ENCODE data around the gene FNDC3B. TPM values are rescaled to one million over a fixed set of nuclear protein-coding genes. Genes with fewer than 3 reads are reported as not detected.

FNDC3B gene
- total and polyA plus RNA-seq, 2 donors (not counting 1 experiment from before 2014, with no cell fraction given), result 1.2 to 9.2 TPM

DNA sequence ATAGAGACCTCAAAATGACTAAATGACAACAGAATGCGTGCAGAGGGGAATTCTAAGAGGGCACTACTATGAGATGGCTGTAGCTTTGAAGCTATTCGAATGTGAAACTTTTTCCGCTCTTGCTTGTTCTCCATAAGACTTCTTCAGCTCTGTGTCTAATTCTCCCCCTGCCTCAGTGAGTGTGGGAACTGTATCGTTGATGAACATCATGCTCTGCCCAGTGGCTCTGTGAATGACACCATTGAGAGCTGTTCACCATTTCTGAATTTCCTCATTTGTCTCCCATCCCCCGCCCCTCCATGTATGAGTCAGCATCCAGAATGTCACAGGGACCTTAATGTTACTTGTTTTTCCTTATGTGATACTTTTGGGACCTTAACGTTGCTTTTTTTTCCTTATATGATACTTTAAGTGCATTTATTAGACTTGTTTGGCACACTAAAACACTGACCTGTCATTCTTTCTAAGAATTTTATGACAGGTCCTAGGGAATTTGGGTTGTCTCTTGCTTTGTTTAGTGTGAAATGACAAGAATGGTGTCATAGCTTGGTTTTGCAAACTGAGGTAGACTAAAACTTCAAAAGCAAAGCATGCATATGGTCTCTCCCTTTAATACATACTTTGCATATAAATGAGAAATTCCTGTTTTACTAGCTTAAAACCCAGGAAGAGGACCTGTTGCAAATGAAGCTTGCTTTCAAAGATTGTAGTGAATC lies 99.6 kb downstream of the FNDC3B start:
- H3K4me3 ChIP-seq (ENCODE audit: control extremely low read depth in 1 of 5, extremely low read depth in 1 of 5, insufficient read depth in 1 of 5, low read depth in 2 of 5, low read length in 4 of 5), result no peak overlapping the region
- H2AFZ ChIP-seq (ENCODE audit: insufficient read depth, low read depth, low read length, poor library complexity, severe bottlenecking), result no peak overlapping the region
- DNase-seq, result no peak
- H3K9ac ChIP-seq (ENCODE audit: low read length), result no peak overlapping the region
- Mint-ChIP-seq H3K27me3 (peaks cover 33% of the 10 kb centered on the region), H3K4me3 (no peak overlapping the region), H3K9me3 (ENCODE audit: insufficient read depth) (no peaks in the 10 kb centered on the region), H3K4me1 (peaks cover 19% of the 10 kb centered on the region), H3K27ac (no peak overlapping the region)
- CTCF ChIA-PET, result no interaction called here
- 76% methylated on average over 3 of the region's 6 CpGs for WGBS (ENCODE audit: insufficient coverage)
- POLR2A ChIA-PET, result no interaction called here
- intact Hi-C loops (cut with micrococcal nuclease), result no loop called here
- no peak overlapping the region for H3K4me2 ChIP-seq (replicated peaks; ENCODE audit: low read depth, low read length, poor library complexity, severe bottlenecking)
- peaks cover 0 to 20% (median 7%) of the 10 kb centered on the region in 4 experiments for H3K27me3 ChIP-seq (replicated peaks in 1 of 4; ENCODE audit: control extremely low read depth in 1 of 4, control insufficient read depth in 3 of 4, insufficient read depth in 4 of 4, low read length in 3 of 4)
- H3K27ac ChIP-seq (ENCODE audit: low read length in 2 of 2), result no peak overlapping the region
- no peaks in the 10 kb centered on the region for H4K20me1 ChIP-seq (ENCODE audit: control insufficient read depth, insufficient read depth, low read length, poor library complexity, severe bottlenecking)
- peaks cover 10 to 16% of the 10 kb centered on the region in 2 donors for H3K4me1 ChIP-seq (ENCODE audit: control insufficient read depth in 2 of 2, insufficient read depth in 2 of 2, low read length in 2 of 2)
- TF ChIP-seq, protein P1, sequence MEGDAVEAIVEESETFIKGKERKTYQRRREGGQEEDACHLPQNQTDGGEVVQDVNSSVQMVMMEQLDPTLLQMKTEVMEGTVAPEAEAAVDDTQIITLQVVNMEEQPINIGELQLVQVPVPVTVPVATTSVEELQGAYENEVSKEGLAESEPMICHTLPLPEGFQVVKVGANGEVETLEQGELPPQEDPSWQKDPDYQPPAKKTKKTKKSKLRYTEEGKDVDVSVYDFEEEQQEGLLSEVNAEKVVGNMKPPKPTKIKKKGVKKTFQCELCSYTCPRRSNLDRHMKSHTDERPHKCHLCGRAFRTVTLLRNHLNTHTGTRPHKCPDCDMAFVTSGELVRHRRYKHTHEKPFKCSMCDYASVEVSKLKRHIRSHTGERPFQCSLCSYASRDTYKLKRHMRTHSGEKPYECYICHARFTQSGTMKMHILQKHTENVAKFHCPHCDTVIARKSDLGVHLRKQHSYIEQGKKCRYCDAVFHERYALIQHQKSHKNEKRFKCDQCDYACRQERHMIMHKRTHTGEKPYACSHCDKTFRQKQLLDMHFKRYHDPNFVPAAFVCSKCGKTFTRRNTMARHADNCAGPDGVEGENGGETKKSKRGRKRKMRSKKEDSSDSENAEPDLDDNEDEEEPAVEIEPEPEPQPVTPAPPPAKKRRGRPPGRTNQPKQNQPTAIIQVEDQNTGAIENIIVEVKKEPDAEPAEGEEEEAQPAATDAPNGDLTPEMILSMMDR (IDR thresholded peaks at IDR 0.05), result no peak
- no peak for TF ChIP-seq EZH2 (IDR thresholded peaks at IDR 0.05; ENCODE audit: borderline replicate concordance, insufficient read depth, low read depth, low read length, poor library complexity, severe bottlenecking)
- no peaks in the 10 kb centered on the region for H3K79me2 ChIP-seq (ENCODE audit: control insufficient read depth, insufficient read depth, low read length)
- no peaks in the 10 kb centered on the region for H3K36me3 ChIP-seq (replicated peaks in 1 of 2; ENCODE audit: control extremely low read depth in 1 of 2, control insufficient read depth in 1 of 2, extremely low read depth in 1 of 2, insufficient read depth in 2 of 2, low read length in 1 of 2)
- no peak for ATAC-seq (ENCODE audit: low read depth)
- no peaks in the 10 kb centered on the region for H3K9me3 ChIP-seq (ENCODE audit: control extremely low read depth in 1 of 3, control insufficient read depth in 2 of 3, insufficient read depth in 1 of 3, low read length in 2 of 3)

DNA sequence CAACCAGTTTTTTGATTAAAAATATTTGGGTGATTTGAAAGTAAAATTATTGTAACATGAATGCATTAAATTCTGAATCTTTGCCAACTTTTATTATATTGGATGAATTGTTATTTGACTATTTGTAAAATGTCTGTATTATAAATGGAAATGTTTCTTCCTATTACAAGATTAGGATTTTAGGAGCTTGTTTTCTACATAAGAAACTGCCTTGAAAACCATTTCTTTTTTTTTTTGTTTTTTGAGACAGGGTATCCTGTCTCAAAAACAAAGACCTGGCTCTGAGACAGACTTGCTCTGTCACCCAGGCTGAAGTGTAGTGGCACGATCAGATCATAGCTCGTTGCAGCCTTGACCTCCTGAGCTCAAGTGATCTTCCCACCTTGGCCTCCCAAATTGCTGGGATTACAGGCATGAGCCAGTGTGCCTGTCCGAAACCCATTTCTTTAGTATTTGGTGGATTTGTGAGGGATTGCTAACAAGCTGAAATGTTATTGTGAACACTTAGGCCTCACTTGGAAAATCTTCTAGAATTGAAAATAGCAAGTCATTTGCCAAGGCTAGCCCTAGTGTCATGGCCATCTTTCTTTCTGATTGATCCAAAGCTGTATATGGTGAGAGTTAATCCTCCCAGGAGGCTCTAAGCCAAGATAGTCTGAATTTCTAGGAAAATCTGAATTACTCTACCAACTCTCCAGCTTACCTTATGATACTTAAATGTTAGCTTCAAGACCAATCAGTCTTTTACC lies 100.3 kb downstream of the FNDC3B start:
- DNase-seq (no peak), ATAC-seq (ENCODE audit: low read depth) (no peak)
- no peak overlapping the region for H3K9ac ChIP-seq (ENCODE audit: low read length)
- no peaks in the 10 kb centered on the region for H3K9me3 ChIP-seq (ENCODE audit: control extremely low read depth in 1 of 3, control insufficient read depth in 2 of 3, insufficient read depth in 1 of 3, low read length in 2 of 3)
- H2AFZ ChIP-seq (ENCODE audit: insufficient read depth, low read depth, low read length, poor library complexity, severe bottlenecking), result no peak overlapping the region
- H3K4me3 ChIP-seq (ENCODE audit: control extremely low read depth in 1 of 5, extremely low read depth in 1 of 5, insufficient read depth in 1 of 5, low read depth in 2 of 5, low read length in 4 of 5), result no peak overlapping the region
- no peaks in the 10 kb centered on the region for H4K20me1 ChIP-seq (ENCODE audit: control insufficient read depth, insufficient read depth, low read length, poor library complexity, severe bottlenecking)
- POLR2A ChIA-PET, result no interaction called here
- intact Hi-C loops (cut with micrococcal nuclease), result no loop called here
- H3K79me2 ChIP-seq (ENCODE audit: control insufficient read depth, insufficient read depth, low read length), result no peaks in the 10 kb centered on the region
- CTCF ChIA-PET, result no interaction called here
- Mint-ChIP-seq H3K4me1 (peaks cover 15% of the 10 kb centered on the region), H3K27me3 (peaks cover 30% of the 10 kb centered on the region), H3K4me3 (no peak overlapping the region), H3K9me3 (ENCODE audit: insufficient read depth) (no peaks in the 10 kb centered on the region), H3K27ac (no peak overlapping the region)
- WGBS (ENCODE audit: insufficient coverage), result 100% methylated on average over 2 of the region's 3 CpGs
- H3K27me3 ChIP-seq (replicated peaks in 1 of 4; ENCODE audit: control extremely low read depth in 1 of 4, control insufficient read depth in 3 of 4, insufficient read depth in 4 of 4, low read length in 3 of 4), result peaks cover 0 to 20% (median 7%) of the 10 kb centered on the region in 4 experiments
- H3K4me1 ChIP-seq (ENCODE audit: control insufficient read depth in 2 of 2, insufficient read depth in 2 of 2, low read length in 2 of 2), result peaks cover 10 to 16% of the 10 kb centered on the region in 2 donors
- TF ChIP-seq, protein P1 (IDR thresholded peaks at IDR 0.05), result no peak
- TF ChIP-seq EZH2 (IDR thresholded peaks at IDR 0.05; ENCODE audit: borderline replicate concordance, insufficient read depth, low read depth, low read length, poor library complexity, severe bottlenecking), result no peak
- H3K4me2 ChIP-seq (replicated peaks; ENCODE audit: low read depth, low read length, poor library complexity, severe bottlenecking), result no peak overlapping the region
- no peak overlapping the region for H3K27ac ChIP-seq (ENCODE audit: low read length in 2 of 2)
- no peaks in the 10 kb centered on the region for H3K36me3 ChIP-seq (replicated peaks in 1 of 2; ENCODE audit: control extremely low read depth in 1 of 2, control insufficient read depth in 1 of 2, extremely low read depth in 1 of 2, insufficient read depth in 2 of 2, low read length in 1 of 2)

All from B cell (primary cell).